ENCODE measurements around the gene OBP2B.
"Not testable (repeated sequence)": the region's sequence is repeated elsewhere in the genome, so short reads cannot be mapped to it uniquely, and the experiment has no call there.

Gene OBP2B

GRCh38 chr9:133221177-133221809, 12.2 kb upstream of the OBP2B start:
- no peak for DNase-seq (ENCODE audit: low read depth)

DNA sequence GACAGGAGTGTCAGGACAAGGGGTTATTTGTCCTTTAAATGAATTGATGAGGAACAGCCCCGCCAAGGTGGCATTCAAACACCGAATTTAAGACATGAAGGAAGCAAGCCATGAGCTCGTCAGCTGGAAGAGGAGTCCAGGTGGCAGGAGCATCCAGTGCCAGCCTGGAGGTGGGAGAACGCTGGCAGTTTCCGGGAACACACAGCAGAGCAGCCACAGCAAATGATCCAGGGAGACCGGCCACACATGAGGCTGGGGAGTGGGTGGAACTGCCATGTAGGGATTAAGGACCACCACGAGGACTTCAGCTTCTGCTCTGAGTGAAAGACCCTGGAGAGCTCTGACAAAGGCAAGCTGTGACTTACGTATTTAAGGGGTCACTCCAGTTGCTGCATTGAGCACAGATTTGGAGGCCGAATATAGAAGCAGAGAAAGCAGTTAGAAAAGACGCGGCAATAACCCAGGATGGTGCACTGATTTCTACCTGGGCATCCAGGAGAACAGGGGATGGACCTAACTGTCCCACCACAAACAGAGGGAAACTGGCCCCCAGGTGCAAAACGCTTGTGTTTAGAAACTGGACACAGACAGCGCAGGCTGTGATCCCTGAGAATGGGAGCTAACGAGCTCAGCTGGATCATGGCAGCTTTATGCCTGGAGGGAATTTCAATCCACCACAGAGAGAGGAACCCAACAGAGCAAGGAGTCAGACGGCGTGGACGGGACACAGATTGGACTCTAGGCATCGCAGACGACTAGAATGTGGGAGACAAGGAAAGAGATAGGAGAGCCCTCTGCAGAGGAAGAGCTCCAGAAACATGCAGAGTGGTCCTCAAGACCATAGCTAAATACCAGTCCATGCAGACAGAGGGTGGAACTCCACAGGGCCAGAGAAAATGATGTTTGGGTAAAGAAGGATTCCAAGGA, 9.3 kb upstream of the OBP2B start:
- DNase-seq (ENCODE audit: low read depth): not testable (repeated sequence)

- not testable (repeated sequence) for DNase-seq (ENCODE audit: low read depth)
Measured at GRCh38 chr9:133217333-133217988, 8.4 kb upstream of the OBP2B start.

- DNase-seq (ENCODE audit: low read depth): not testable (repeated sequence)
Measured at GRCh38 chr9:133214276-133214675, 5.2 kb upstream of the OBP2B start.

- DNase-seq (ENCODE audit: low read depth): no peak
Measured at GRCh38 chr9:133210609-133211008, 1.6 kb upstream of the OBP2B start.

GRCh38 chr9:133210202-133210532, 1.1 kb upstream of the OBP2B start:
- no peak for DNase-seq (ENCODE audit: low read depth)

GRCh38 chr9:133209327-133210201, 514 bp upstream of the OBP2B start:
- DNase-seq (ENCODE audit: low read depth): not testable (repeated sequence)

- DNase-seq (ENCODE audit: low read depth): not testable (repeated sequence)
Measured at GRCh38 chr9:133208171-133208879, 725 bp downstream of the OBP2B start.

DNA sequence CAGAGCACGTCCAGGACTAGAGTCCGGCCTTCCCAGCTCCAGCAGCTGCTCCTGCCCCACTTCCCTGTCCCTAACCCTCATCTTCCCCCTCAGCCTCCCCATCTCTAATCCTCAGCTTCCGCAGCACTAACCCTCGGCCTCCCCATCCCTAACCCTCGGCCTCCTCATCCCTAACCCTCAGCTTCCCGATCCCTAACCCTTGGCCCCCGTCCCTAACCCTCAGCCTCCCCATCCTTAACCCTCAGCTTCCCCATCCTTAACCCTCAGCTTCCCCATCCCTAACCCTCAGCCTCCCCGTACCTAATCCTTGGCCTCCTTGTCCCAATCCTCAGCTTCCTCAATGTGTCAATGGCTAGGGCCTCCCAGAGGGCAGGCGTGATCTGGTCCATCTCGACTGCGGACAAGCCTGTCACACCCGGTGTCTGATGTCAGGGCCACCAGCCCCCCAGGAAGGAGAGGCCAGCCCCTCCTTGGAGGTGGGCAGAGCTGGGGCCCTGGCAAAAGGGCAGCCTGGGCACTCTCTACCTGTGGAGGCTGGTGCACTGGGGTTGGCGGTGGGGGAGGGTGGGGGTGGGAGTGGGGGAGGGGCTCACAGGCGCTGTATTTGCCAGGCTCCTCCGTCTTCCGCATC, 1.4 kb downstream of the OBP2B start:
- no peak for DNase-seq (ENCODE audit: low read depth)

- no peak for DNase-seq (ENCODE audit: low read depth)
Measured at GRCh38 chr9:133207021-133207531, 2.0 kb downstream of the OBP2B start.

DNA sequence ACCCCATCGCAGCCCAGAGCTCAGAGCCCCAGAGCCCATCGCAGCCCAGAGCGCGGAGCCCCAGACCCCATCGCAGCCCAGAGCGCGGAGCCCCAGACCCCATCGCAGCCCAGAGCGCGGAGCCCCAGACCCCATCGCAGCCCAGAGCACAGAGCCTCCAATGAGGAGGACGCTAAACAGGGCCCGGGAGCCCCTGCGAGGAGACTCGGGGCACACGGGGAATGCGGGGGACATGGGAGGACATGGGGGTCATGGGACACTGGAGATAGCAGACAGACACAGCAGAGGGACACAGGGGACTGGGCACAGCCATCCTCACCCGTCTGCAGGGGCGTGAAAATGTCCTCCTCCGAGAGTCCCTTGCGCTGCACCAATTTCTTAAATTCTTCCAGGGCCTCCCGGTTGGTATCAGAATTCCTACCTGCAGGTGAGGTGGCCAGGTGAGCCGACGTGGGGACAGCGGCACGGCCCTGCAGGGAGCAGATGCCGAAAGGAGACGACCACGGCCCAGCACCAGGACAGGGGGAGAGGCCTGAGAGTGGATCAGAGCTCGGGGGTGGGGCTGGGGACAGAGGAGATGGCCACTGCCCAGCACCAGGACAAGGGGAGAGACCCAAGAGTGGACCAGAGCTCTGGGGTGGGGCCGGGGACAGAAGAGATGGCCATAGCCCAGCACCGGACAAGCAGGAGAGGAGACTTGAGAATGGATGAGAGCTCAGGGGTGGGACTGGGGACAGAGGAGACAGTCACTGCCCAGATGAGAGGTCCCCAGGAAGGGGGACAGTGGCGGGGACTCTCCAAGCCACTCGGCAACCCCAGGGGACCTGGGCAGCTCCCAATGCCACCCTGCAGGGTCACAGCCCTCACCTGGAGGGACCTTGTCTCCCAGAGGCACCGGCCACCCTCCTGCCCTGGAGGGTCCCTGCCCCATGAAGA, 2.8 kb downstream of the OBP2B start:
- DNase-seq (ENCODE audit: low read depth): no peak

DNA sequence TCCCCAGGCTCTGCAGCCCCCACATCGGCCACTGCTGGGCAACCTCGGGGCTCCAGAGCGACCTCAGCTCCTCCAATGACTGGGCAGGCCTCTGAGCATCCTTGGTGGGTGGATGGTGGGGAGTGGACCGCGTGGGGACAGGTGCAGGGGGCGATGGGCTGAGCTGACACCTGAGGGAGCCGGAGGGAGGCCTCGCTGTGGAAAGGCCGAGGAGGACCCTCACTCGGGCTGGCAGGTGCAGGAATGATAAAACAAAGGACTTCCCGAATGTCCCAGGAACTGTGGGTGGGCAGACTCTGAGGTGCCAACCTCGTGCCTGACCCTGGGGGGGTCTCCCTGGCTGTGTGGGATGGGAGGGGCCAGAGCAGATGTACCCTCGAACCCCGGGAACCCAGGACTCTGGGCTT, 3.6 kb downstream of the OBP2B start:
- not testable (repeated sequence) for DNase-seq (ENCODE audit: low read depth)

GRCh38 chr9:133204993-133205336, 4.1 kb downstream of the OBP2B start:
- DNase-seq (ENCODE audit: low read depth): no peak

DNA sequence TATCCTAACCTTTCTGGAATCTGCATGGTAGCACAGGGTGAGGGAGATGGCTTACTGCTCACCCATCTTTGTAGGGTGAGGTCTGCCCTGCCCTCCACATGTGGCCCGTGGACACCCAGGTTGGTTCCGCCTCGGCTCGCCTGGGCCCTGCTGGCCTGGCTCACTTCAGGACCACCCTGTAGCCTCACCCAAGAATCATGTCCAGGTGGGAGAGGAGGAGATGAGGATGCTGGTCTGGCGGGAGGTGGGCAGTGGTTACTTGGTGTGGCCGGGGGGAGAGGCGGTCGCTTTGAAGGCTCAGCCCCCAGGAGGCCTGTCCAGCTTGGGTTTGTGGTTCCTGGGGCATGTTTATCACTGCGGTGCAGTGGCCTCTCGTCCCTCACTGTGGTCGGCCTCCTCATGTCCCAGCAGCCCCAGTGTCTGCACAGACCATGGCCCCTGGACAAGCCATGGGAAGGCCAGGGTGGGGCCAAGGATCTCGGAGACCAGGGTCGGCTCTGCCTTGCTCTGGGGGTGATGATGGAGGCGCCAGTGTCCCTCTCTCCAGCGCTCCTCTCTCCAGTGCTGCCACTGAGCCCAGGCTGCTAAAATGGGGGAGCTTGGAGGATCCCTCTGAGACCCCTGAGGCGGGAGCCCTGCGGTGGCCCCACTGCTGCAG, 4.6 kb downstream of the OBP2B start:
- no peak for DNase-seq (ENCODE audit: low read depth)

DNA sequence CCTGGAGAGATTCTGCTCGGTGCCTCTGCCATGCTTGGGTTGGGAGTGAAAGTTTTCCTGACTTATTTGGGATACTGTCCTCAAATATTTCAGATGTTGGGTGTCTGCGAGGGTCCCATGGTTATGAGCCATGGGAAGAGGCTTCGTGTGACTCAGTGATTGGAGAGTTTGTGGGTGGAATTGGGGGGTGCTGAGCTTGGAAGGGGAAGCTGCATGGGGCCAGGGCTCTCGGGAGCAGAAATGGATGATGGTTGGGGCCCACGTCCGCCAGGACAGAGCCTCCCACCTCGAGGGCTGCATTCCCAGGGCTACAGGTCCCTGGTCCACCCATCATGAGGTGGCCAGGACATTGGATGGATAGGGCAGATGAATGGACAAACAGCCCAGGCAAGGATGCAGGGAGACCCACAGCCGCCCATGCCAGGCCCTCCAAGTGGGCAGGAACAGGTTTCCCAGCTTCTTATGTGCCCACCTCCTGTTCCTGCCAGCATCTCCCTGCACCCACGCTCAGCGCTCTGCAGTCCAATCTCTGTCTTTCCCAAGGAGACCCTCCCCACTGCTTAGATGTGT, 5.5 kb downstream of the OBP2B start:
- no peak for DNase-seq (ENCODE audit: low read depth)

GRCh38 chr9:133202688-133203453, 6.2 kb downstream of the OBP2B start:
- DNase-seq (ENCODE audit: low read depth): no peak

DNA sequence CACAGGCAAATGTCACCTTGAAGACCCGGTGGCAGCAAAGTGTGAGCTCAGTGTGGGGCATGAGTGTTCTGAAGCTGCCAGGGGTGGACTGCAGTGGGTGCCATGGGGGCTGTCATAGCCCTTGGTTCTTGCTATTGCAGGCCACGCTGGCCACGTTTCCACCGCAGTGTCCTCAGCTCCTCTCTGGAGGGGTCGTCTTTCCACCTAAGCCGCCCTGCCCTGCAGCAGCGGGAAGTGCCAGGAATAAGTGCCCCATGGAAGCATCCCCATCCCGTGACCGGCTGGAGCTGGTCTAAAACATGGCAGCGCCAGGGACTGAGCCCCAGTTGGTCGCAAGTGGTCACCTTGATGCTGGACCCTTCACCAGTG, 6.9 kb downstream of the OBP2B start:
- no peak for DNase-seq (ENCODE audit: low read depth)
